ENCODE measurements around the gene CASQ2.
A peak's percentile ranks its signal among the peaks of the same experiment; 100 is the strongest.

Gene CASQ2

DNA sequence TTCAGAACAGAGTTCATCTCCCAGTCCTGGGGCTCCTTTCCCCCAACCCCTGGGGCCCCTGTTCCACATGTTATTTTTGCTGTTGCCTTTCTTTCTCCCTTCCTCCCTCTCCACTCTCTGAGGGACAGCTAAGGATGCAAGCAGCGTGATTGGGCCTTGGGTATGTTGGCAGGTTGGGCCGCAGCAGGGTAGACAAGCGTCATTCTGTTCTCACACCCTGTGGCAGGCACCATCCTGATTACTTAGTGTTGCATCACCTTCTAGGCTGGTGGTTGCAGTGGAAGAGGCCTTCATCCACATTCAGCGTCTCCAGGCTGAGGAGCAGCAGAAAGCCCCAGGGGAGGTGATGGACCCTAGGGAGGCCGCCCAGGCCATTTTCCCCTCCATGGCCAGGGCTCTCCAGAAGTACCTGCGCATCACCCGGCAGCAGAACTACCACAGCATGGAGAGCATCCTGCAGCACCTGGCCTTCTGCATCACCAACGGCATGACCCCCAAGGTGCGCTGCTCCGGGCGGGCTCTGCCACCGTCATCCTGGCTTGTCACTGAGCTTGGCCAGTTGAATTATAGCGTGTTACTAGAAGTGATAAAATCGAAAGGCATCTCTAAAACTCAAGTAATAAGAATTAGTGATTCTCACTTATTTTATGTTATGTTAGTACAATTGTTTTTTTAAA, 83.3 kb downstream of the CASQ2 start:
- DNase-seq: no peak

GRCh38 chr1:115682792-115683191, 85.7 kb downstream of the CASQ2 start:
- no peak for DNase-seq

- no peak for DNase-seq
Observed at GRCh38 chr1:115680730-115681111, 87.8 kb downstream of the CASQ2 start.

DNA sequence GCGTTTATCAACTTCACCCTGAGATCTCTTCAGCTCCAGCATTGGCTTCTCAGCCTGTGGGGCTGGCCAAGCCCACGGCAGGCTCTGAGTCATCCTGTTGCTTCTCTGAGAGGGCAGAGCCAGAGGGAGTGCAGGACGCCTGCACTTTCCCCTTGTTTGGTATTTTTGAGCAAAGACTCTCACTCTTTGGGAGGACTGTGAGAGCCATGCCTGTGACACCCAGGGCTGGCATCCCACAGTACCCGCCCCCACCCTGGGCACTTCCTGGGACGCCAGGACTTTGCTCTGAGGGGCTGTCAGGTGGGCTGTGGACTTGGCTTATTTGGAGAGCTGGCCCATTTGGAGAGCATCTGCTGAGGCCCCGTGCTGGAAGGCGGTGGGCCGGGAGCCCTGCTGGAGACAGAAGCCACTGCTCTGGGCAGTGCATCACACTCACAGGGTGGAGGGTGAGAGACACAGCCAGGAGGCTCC, 89.3 kb downstream of the CASQ2 start:
- DNase-seq: no peak

- no peak for DNase-seq
Observed at GRCh38 chr1:115678141-115678540, 90.4 kb downstream of the CASQ2 start.

GRCh38 chr1:115677565-115677964, 90.9 kb downstream of the CASQ2 start:
- peak; percentile 63 for DNase-seq

DNA sequence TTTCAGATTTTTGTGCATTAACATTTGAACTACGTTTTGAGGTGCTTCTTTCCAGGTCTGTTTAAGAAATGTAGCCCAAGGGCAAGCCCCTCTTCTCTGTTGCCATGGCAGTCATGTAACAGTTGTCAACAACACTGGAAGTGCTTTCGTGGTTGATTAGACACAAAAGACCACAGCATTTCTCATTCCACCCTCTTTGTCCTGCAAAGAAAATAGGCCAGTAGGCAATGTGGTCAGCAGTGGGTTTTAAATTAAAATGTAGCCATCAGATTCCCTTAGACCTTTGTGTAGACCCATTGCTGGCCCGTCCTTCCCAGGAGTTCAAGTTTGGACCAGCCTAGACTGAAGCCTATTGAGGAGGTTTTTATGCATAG, 91.3 kb downstream of the CASQ2 start:
- no peak for DNase-seq

- no peak for DNase-seq
Observed at GRCh38 chr1:115676498-115677181, 91.9 kb downstream of the CASQ2 start.

- no peak for DNase-seq
Observed at GRCh38 chr1:115672224-115673009, 96.1 kb downstream of the CASQ2 start.

DNA sequence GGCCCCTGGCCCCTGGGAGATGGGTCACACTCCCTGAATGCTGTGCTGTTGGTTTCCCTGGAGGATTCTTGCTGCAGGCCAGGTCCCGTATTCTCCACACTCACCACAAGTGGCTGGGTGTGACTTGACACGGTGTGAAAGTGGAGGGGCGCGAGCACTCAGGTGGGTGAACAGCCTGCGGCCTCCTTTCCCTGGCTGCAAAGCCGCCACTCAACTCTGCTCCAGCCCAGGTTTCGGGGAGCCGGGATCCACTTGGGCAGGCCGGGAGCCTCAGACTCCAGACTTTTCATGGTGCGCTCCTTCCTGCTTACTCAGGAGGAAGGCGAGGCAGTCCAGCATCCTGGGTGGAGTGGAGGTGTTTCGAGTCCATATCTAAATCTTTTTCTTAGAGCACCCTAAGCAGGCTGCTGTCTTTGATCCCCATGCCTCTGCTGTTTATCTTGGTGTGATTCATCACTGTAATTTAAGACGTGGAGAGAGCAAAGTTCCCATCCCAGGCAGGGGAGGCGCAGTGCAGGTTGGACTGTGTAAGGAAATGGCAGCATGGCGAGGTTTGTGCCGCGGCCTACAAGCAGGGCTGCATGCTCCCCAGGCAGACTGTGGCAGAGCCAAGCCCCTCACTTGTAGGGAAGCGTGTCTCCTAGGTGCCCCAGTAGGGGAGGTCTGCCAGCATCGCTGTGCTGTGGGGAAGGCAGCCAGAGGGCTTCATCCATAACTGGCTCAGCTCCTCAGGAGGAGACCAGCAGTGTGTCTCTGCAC, 97.2 kb downstream of the CASQ2 start:
- no peak for DNase-seq

DNA sequence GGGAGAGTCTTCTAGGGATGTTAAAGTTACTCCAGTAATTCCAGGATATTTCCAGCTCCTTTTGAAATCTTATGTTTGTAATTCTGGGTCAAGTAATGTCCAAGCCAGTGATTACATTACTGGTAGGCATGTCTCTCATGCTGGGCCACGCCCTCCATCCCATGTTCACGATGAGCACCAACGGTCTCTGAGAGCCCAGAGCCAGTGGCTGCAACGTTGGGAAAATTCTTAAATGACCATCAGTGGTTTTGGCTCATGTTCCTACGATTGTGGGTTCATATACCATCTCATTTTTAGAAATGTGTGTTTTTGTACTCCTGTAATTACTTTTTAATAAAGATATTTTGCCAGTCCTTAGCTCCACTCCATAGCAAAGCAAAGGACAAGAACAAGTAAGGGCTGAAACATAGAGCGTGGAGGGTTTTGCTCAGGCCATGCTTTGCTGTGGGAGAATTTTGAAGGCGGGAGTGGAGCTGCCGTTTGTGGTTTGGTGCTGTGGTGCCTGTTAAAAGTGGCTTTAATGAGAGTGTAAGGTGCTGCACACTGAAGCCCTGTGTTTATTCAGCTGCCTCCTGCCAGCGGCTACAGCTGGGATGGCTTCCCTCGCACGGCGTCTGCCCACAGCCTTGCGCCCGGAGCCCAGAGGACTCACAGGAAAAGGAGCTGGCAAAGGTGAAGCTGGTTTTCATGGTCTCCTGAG, 97.9 kb downstream of the CASQ2 start:
- DNase-seq: peak; percentile 25

GRCh38 chr1:115669886-115670285, 98.6 kb downstream of the CASQ2 start:
- DNase-seq: no peak

GRCh38 chr1:115669002-115669673, 99.4 kb downstream of the CASQ2 start:
- peak; percentile 62 for DNase-seq

- no peak for DNase-seq
Observed at GRCh38 chr1:115668579-115668978, 99.9 kb downstream of the CASQ2 start.

GRCh38 chr1:115666702-115667101, 101.8 kb downstream of the CASQ2 start:
- no peak for DNase-seq

GRCh38 chr1:115666206-115666605, 102.3 kb downstream of the CASQ2 start:
- no peak for DNase-seq

GRCh38 chr1:115665319-115666096, 103.0 kb downstream of the CASQ2 start:
- no peak for DNase-seq

GRCh38 chr1:115661157-115661556, 107.4 kb downstream of the CASQ2 start:
- DNase-seq: no peak

DNA sequence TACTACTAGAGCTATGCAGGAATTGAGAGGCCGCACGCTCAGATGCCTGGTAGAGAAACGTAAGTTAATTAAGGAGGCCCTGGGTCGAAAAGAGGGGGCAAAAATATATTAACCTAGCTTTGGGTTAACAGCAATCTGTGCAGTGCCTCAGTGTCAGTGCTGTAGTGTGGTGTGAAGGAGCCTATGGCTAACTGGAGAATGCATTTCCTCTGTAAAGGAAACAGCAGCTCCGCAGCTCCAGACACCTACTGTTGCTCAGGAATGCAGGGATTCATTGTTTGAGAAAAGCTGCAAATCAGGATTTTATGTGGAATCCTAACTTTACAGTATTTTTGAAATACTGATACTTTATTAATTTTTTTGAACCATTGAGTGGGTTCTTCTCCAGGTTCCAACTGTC, 108.4 kb downstream of the CASQ2 start:
- no peak for DNase-seq

GRCh38 chr1:115658646-115659045, 109.9 kb downstream of the CASQ2 start:
- no peak for DNase-seq

GRCh38 chr1:115656461-115657077, 111.9 kb downstream of the CASQ2 start:
- DNase-seq: no peak

Measured in hematopoietic multipotent progenitor cell treated with erythropoietin and hydrocortisone succinate and interleukin-3 and kit ligand, for 6 days (in vitro differentiated cells).